ENCODE results near the gene DNM3.

DNM3 gene

DNA sequence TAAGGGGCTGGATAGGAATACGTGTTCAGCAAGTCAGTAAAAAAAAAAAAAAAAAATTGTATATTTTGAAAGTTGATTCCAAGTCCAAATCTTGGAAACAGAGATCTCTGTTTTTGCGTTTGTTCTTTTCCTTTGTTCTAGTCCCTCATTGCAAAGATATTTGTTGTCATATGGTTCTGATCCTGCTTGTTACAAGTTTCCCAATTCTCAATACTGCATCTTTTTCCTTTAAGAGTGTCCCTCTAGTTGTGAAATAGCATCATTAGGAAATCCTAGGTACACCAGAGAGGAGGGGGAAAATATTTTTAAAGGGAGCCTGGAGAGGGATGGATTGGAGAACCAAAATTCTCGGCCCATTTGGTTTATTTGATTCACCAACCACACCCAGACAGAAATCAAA, 426.9 kb downstream of the DNM3 start:
- no peaks in the 10 kb centered on the region for H3F3A ChIP-seq (ENCODE audit: insufficient read depth, low read length)
- H3K4me2 ChIP-seq (ENCODE audit: low read depth, low read length): no peak overlapping the region
- no peak overlapping the region for H2AFZ ChIP-seq (ENCODE audit: low read length)
- H3K4me1 ChIP-seq (ENCODE audit: low read length): no peaks in the 10 kb centered on the region
- no peak overlapping the region for H3K4me3 ChIP-seq (ENCODE audit: low read length)
- DNase-seq: no peak
- H3K27me3 ChIP-seq (replicated peaks; ENCODE audit: insufficient read depth, low read length): no peaks in the 10 kb centered on the region
- no peak overlapping the region for H3K9ac ChIP-seq (ENCODE audit: low read length)
- no peaks in the 10 kb centered on the region for H3K9me3 ChIP-seq (replicated peaks; ENCODE audit: insufficient read depth, low read length)
- H3K9me2 ChIP-seq (replicated peaks; ENCODE audit: insufficient read depth, low read length): no peaks in the 10 kb centered on the region
- no peaks in the 10 kb centered on the region for H3K79me2 ChIP-seq (ENCODE audit: low read length)
- no peaks in the 10 kb centered on the region for H3K36me3 ChIP-seq (replicated peaks; ENCODE audit: insufficient read depth, low read length)
- H3K27ac ChIP-seq (ENCODE audit: low read length): no peak overlapping the region
- H4K20me1 ChIP-seq (ENCODE audit: insufficient read depth, low read length): no peaks in the 10 kb centered on the region
- TF ChIP-seq EZH2phosphoT487 (IDR thresholded peaks at IDR 0.05; ENCODE audit: low read length): no peak
- TF ChIP-seq EZH2 (optimal IDR thresholded peaks at IDR 0.05; ENCODE audit: low read depth, low read length): no peak
- TF ChIP-seq CTCF (IDR thresholded peaks at IDR 0.05; ENCODE audit: low read length): no peak

GRCh38 chr1:172269084-172269483, 427.8 kb downstream of the DNM3 start:
- Histone ChIP-seq H3K27me3 (replicated peaks; ENCODE audit: insufficient read depth, low read length) (no peaks in the 10 kb centered on the region), H2AFZ (ENCODE audit: low read length) (no peak overlapping the region), H3K4me1 (ENCODE audit: low read length) (peaks cover 7% of the 10 kb centered on the region; the same call in 1 of the 2 replicates), H3K4me3 (ENCODE audit: low read length) (no peak overlapping the region), H3K4me2 (ENCODE audit: low read depth, low read length) (no peak overlapping the region), H3F3A (ENCODE audit: insufficient read depth, low read length) (no peaks in the 10 kb centered on the region), H3K9me2 (replicated peaks; ENCODE audit: insufficient read depth, low read length) (no peaks in the 10 kb centered on the region), H3K27ac (ENCODE audit: low read length) (no peak overlapping the region), H3K9ac (ENCODE audit: low read length) (no peak overlapping the region), H3K36me3 (replicated peaks; ENCODE audit: insufficient read depth, low read length) (no peaks in the 10 kb centered on the region), H3K9me3 (replicated peaks; ENCODE audit: insufficient read depth, low read length) (no peaks in the 10 kb centered on the region), H4K20me1 (ENCODE audit: insufficient read depth, low read length) (no peaks in the 10 kb centered on the region), H3K79me2 (ENCODE audit: low read length) (no peaks in the 10 kb centered on the region)
- no peak for TF ChIP-seq EZH2phosphoT487 (IDR thresholded peaks at IDR 0.05; ENCODE audit: low read length)
- no peak for TF ChIP-seq EZH2 (optimal IDR thresholded peaks at IDR 0.05; ENCODE audit: low read depth, low read length)
- TF ChIP-seq CTCF (IDR thresholded peaks at IDR 0.05; ENCODE audit: low read length): no peak
- no peak for DNase-seq

GRCh38 chr1:172269644-172270043, 428.3 kb downstream of the DNM3 start:
- H4K20me1 ChIP-seq (ENCODE audit: insufficient read depth, low read length): no peaks in the 10 kb centered on the region
- H2AFZ ChIP-seq (ENCODE audit: low read length): no peak overlapping the region
- H3K4me1 ChIP-seq (ENCODE audit: low read length): peaks cover 9% of the 10 kb centered on the region; the same call in 1 of the 2 replicates
- H3K9ac ChIP-seq (ENCODE audit: low read length): no peak overlapping the region
- H3F3A ChIP-seq (ENCODE audit: insufficient read depth, low read length): no peaks in the 10 kb centered on the region
- no peaks in the 10 kb centered on the region for H3K9me3 ChIP-seq (replicated peaks; ENCODE audit: insufficient read depth, low read length)
- no peak overlapping the region for H3K4me2 ChIP-seq (ENCODE audit: low read depth, low read length)
- TF ChIP-seq CTCF (IDR thresholded peaks at IDR 0.05; ENCODE audit: low read length) (no peak), EZH2phosphoT487 (IDR thresholded peaks at IDR 0.05; ENCODE audit: low read length) (no peak), EZH2 (optimal IDR thresholded peaks at IDR 0.05; ENCODE audit: low read depth, low read length) (no peak)
- no peaks in the 10 kb centered on the region for H3K27me3 ChIP-seq (replicated peaks; ENCODE audit: insufficient read depth, low read length)
- H3K79me2 ChIP-seq (ENCODE audit: low read length): no peaks in the 10 kb centered on the region
- no peak overlapping the region for H3K4me3 ChIP-seq (ENCODE audit: low read length)
- H3K9me2 ChIP-seq (replicated peaks; ENCODE audit: insufficient read depth, low read length): no peaks in the 10 kb centered on the region
- no peak overlapping the region for H3K27ac ChIP-seq (ENCODE audit: low read length)
- no peak for DNase-seq
- H3K36me3 ChIP-seq (replicated peaks; ENCODE audit: insufficient read depth, low read length): no peaks in the 10 kb centered on the region
